HG03064 (cell line): ENCODE measurements around the gene ZNF335.
A peak's percentile ranks its signal among the peaks of the same experiment; 100 is the strongest.
"Not testable (repeated sequence)": the region's sequence is repeated elsewhere in the genome, so short reads cannot be mapped to it uniquely, and the experiment has no call there.

Experiments
- ATAC-seq: cut with Tn5 transposase; IDR thresholded peaks from one replicate; pipeline ENCODE4 v1.9.1; 2021; ENCODE audit warnings: low read depth; ENCODE audit not compliant: unreplicated experiment

ZNF335 gene

DNA sequence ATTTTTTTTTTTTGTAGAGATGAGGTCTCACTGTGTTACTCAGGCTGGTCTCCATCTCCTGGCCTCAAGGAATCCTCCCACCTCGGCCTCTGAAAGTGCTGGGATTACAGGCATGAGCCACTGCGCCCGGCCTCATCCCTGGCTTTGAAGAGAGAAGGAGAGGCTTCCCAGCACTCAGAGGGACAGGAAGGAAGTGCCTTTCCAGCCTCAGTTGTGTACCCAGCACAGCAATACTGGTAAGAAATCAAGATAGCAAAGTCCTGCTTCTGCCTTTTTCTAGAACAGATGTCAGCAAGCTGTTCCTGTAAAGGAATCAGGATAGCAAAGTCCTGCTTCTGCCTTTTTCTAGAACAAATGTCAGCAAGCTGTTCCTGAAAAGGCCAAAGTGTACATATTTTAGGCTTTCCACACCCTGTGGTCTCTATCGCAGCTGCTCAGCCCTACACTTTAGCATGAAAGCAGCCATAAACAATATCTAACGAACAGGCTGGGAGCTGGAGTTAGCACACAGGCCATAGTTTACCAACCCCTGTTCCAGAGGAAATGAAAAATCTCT, 53.7 kb downstream of the ZNF335 start:
- ATAC-seq: no peak

GRCh38 chr20:45917790-45918141, 54.2 kb downstream of the ZNF335 start:
- no peak for ATAC-seq

DNA sequence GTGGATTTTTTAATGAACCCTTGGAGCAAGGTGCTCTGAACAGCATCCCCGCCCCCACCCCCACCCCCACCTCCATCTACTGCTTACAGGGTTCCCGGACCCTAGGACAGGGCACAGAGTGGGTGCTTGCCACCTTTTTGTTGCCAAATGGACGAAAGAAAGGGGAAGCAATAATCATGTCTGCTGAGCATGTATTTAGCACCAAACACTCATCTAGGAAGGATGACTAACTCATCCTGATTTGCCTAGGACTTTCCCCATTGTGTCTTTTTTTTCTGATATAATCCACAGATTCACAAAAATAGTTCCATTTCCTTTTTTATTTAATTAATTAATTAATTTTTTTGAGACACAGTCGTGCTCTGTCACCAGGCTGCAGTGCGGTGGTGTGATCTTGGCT, 58.9 kb downstream of the ZNF335 start:
- no peak for ATAC-seq

- no peak for ATAC-seq
These were observed 59.7 kb downstream of the ZNF335 start for GRCh38 chr20:45912344-45912682.

DNA sequence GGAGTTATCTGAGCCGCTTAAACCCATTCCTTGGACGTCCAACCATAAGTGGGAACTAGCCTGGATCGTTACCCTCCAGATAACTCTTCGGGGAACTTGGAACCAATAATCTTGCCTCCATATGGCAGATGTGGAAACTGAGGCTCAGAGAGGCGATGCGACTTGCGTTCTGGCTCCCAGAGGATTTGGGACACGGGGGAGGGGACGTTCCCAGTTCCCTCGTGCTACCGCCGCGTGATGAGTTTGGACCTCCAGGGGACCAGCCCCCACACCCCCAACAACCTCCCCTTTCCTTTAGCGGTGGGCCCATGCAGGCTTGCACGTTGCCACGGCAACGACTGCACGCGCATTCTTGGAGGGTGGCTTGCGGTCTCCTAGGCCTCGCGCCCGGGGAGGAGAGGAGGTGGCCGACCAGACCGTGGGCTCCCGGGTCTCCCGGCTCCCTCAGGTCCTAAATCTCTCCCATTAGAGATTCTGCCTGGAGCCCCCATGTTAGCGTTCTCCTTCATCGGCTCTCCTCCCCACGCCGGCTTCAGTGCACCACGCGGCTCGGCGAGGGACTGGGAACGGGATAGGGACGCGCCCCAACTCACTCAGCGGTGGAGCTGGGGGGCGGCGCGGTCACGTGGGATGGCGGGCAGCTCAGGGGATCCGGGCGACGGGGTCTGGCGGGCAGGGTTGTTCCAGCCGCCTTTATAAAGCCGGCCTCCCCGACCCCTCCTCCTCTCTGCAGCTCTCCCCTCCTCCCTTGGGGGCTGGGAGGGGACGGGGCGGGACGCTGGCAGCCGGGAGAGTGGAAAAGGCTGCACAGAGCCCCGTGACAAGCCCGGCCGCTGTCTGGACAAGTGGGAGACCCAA, 60.3 kb downstream of the ZNF335 start, which contains the start of gene PLTP:
Gene PLTP, minus strand, starts transcription at position 670 of the 858 bp plus-strand sequence. CDS start 703 bp downstream, outside the sequence.
- no peak for ATAC-seq

DNA sequence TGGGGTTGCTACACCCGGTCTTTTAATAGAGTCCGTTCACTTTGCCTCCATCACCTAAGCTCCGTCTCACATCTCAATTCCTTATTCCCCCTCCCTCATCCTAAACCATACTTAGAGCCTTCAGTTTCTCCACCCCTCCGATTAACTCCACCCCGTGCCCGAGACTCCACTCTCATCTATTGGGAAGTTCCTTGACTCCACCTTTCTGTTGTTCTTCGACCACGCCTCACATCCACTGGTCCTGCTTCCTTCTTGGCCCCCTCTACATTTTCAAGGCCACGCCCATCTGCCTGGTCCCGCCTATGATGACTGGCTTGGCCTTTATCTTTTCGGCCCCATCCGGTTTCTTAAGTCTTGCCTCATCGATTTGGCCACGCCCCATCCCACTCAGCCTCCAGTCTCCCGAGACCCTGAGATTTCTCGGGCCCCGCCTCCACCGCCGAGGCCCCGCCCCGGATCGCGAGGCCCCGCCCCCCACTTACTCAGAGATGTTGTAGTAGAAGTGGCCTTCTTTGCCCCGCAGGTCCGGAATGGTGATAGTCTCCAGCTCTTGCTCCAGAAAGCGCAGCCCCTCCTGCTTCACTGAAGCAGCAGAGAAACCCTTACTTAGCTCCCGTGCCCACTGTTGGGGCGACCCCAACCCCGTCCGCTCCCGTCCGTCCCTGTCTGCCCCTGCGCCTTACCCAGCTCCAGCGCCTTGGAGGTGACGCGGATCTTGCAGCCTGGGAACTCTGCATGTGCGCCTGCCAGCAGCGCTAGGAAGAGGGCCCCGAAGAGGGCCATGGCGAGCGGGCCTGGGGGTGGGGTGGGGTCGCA, 61.1 kb downstream of the ZNF335 start:
- peak; percentile 86 for ATAC-seq

DNA sequence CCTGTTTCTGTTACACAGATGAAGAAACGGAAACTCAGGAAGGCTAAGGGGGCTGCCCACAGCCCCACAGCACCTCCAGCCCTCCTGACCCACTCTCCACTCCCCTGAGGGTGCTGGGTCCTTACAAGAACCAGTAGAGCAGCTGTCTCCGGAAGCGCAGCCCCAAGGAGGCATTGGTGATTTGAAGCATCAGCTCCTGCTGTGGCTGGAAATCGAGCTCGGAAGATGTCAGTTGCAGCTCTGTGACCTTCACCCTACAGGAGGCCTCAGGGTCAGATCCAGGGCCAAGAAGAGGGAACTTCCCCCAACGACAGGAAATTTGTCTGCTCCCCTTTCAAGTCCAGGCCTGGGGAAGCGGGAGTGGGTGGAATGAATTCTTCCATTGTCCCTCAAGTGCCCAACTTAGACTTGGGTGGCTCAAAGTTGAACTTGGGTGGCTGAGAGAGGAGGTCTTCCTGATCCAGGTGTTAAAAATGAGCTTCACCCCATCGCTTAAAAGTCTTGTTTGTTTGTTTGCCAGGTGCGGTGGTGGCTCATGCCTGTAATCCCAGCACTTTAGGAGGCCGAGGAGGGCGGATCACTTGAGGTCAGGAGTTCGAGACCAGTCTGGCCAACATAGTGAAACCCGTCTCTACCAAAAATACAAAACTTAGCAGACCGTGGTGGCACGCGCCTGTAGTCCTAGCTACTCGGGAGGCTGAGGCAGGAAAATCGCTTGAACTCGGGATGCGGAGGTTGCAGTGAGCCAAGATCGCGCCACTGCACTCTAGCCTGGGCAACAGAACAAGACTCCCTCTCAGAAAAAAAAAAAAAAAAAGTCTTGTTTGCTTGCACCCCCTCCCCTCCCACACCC, 62.0 kb downstream of the ZNF335 start:
- no peak for ATAC-seq

DNA sequence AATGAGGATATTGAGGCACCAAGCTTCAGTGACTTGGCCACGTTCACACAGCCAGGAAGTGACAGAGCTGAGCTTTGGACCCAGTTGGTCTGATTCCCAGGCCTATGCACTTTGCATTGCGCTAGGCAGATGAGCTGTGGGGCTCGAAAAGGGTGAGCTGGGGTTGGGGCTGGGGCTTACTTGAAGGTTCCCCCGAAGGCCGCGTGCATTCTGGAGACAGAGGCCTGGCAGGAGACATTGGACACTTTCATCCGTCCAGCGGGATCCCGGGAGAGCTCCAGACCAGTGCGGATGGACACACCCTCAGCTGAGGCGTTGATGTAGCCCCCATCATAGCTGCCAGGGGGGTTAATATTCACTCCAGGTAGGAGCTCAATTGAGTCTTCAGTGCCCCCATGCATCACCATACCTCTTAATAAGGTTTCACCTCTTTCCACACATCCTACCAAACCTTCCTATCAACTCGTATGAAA, 62.6 kb downstream of the ZNF335 start:
- ATAC-seq: no peak

DNA sequence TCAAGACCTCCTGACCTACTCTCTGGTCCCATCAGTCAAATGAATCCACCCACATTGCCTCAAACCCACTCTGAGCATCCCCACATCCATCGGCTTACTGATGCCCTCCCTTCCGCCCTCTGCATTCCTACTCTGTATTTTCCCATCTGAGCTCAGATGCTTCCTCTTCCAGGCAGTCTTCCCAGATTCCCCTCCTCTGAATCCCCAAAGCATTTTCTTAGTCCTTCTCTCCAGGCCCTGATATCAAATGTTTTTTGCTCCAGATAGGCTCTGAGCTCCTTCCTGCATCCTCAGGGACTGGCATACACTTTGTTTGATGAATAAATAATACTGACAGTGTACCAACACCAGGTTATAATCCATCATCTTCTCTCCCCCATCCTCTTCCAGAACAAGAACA, 63.9 kb downstream of the ZNF335 start:
- no peak for ATAC-seq

DNA sequence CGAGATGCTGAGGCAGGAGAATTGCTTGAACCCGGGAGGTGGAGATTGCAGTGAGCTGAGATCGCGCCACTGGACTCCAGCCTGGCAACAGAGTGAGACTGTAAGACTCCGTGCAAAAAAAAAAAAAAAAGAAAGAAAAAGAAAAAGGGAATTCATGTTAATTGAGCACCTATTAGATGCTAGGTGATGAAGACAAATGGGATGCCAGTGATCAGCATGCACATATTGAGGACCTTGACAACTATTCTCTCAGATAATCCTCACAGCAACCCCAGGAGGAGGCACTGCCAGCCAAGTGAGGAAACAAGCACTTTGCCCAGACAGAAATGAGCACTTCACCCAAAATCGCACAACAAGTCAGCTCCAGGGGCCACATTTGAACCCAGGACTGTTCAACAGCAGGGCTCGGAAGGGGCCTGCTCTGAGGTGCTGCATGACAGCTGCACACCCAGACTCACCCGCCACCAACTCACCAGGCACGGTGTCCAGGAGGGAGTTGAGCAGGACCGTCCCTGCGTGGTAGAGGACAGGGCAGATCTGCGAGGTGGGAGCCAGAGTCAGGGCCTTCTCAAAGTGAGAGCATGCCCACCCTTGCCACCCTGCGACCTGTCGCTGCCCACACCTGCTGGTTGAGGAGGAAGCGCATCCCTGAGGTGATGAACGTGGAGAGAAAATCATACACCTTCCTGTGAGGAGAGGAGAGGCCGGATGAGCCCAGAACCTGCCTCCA, 64.6 kb downstream of the ZNF335 start:
- no peak for ATAC-seq

DNA sequence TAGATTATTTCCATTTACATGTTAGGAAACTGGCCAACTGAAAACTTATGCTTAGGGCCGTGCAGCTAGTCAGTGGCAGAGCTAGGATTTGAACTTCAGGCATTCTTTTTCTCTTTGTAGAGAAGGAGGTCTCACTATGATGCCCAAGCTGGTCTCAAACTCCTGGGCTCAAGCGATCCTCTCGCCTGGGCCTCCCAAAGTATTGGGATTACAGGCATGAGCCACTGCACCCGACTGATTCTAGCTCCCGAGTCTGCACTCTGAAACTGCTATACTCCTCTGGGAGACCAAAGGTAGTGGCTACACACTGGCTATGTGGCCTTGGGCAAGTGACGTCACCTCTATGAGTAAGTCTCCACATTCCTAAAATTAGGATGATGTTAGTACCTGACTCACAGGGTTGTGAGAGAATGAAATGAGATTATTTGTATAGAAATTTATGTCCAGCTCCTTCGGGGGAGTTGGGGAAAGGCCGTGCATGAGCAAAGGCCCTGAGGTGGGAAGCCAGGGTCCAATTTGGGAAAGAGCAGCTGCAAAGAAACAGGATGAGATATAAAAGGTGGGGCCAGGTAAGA, 66.4 kb downstream of the ZNF335 start:
- ATAC-seq: no peak

GRCh38 chr20:45904583-45905504, 67.2 kb downstream of the ZNF335 start:
- ATAC-seq: no peak

GRCh38 chr20:45902199-45902701, 69.8 kb downstream of the ZNF335 start:
- no peak for ATAC-seq

DNA sequence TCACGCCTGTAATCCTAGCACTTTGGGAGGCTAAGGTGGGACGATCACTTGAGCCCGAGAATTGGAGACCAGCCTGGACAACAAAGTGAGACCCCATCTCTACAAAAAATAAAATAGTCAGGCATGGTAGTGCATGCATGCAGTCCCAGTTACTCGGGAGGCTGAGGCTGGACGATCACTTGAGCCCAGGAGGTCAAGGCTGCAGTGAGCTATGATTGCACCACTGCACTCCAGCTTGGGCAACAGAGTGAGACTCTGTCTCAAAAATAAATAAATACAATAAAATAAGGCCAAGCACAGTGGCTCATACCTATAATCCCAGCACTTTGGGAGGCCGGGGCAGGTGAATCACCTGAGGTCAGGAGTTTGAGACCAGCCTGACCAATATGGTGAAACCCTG, 70.7 kb downstream of the ZNF335 start:
- not testable (repeated sequence) for ATAC-seq

DNA sequence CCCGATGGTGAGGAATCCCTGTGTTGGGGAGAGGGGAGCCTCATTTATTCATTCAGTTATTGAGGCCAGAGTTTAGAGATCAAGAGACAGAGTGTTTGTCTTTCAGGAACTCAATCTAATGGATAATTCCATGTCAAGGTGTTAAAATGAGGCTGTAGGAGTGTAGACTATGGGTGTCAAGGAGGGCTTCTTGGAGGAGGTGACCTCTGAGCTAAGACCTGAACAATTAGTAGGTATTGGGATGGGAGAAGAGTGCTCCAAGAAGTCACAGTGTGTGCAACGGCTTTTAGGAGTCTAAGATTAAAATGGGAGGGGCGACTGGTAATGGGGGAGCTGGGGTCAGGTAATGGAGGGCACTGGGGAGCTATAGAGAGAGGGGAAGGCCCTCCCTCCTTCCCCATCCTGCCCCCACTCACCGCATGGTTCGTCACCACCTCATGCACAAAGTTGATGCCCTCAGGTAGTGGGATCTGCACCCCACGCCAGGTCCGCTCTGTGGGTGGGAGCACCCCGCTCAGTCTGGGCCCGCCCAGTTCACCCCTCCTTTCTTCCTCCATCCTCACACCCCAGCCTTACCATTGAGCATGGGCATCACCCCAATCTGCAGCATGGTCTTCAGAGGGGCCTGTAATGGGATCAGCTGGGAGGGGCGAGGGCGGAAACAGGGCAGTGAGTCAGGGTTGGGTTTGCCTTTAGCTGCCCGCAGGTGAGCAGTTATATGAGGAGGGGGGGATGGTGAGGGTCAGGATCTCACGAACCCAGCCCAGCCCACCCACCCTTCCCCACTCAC, 72.8 kb downstream of the ZNF335 start:
- ATAC-seq: no peak
